HG03060 (cell line): ENCODE results near the gene CNKSR3.
"Not testable (repeated sequence)": the region's sequence is repeated elsewhere in the genome, so short reads cannot be mapped to it uniquely, and the experiment has no call there.

ENCODE experiments used
- ATAC-seq: cut with Tn5 transposase; IDR thresholded peaks from one replicate; pipeline ENCODE4 v1.9.1; 2021; ENCODE audit warnings: low read depth, moderate number of reproducible peaks; ENCODE audit not compliant: unreplicated experiment

Gene CNKSR3

DNA sequence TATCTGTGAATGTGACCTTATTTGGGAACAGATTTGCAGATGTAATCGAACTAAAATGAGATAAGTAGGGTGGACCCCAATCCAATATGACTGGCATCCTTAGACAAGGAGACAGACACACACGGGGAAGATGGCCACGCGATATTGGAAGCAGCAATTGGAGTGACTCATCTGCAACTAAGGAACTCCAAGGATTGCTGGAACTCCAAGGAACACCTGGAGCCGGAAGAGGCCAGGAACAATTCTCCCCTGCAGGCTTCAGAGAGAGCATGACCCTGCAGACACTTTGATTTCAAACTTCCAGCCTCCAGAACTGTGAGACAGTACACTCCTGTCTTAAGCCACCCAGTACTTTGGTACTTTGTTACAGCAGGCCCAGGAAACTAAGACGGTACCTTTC, 19.5 kb upstream of the CNKSR3 start:
- ATAC-seq, result no peak

DNA sequence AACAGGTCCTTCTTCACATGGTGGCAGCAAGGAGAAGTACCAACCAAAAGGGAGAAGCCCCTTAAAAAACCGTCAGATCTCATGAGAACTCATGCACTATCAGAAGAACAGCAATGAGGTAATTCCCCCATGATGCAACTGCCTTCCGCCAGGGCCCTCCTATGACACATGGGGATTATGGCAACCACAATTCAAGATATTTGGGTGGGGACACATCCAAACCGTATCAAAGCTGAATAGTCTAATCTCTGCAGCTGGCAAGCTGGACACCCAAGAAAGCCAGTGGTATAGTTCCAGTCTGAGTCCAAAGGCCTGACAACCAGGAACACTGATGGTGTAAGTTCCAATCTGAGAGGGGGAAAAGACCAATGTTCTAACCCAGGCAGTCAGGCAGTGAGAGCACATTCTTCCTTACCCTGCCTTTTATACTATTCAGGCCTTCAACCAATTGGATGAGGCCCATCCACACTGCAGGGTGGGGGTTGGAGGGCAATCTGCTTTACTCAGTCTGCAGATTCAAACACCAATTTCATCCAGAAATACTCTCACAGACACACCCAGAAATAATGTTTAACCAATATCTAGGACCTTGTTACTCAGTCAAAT, 17.9 kb upstream of the CNKSR3 start:
- no peak for ATAC-seq

- no peak for ATAC-seq
Measured at GRCh38 chr6:154526996-154527395, 16.5 kb upstream of the CNKSR3 start.

DNA sequence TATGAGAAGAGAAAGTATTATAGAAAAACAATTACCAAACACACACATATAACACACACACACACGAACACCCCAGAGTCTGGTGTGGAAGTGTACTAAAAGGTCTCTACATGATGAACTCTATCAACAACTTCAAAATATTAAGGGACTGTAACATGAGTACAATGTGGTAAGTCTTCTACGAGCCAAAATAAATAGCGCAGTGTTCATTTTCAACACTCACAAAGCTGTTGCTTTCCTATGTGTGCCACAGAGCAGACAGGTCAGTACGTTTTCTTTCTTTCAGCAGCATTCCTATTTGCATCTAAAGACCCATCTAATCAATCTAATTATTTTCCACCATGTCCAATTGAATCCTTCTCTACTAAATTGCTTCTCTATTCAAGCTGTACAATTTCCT, 12.1 kb upstream of the CNKSR3 start:
- no peak for ATAC-seq

DNA sequence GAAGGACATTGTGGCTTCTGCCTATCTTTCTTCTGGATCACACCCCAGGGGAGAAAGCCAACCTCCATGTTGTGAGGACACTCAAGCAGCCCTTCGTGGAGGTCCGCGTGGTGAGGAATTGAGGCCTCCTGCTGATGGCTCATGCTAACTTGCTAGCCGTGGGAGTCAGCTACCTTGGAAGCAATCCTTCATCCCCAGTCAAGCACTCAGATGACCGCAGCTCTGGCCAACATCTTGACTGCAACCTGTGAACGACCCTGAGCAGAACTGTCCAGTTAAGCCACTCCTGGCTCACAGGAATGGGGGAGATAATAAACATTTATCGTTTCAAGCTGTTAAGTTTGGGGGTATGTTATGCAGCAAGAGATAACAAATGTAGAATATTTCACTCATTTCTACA, 10.9 kb upstream of the CNKSR3 start:
- no peak for ATAC-seq

DNA sequence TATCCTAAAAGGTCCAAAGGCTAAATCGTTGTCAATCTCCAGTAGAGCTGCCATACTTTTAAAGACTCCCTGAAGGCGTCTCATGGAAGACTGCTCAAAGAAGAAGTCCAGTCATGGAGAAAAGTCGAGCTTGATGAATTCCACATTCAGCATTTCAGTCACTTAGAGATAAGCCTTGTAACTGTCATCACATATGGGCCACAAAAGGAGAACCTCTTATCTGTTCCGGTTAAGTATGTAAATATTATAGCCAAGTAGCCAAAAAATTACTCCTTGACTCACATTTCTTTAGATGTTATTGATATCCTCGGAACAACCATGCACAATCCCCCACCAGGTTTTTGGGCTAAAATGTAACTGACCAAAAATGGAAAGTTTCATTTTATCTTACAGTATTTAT, 9.8 kb upstream of the CNKSR3 start:
- no peak for ATAC-seq

DNA sequence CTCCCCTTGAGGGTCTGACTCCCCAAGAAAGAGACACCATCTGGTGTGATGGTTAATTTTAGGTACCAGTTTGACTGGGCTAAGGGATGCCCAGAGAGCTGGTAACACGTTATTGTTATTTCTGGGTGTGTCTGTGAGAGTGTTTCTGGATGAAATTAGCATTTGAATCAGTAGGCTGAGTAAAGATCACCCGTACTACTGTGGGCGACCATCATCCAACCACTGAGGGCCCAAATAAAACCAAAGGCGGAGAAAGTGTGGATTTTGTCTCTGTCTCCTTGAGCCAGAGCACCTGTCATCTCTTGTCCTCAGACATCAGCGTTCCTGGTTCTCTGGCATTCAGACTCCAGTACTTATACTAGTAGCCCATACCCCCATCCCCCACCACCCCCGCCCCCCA, 7.9 kb upstream of the CNKSR3 start:
- ATAC-seq, result no peak

DNA sequence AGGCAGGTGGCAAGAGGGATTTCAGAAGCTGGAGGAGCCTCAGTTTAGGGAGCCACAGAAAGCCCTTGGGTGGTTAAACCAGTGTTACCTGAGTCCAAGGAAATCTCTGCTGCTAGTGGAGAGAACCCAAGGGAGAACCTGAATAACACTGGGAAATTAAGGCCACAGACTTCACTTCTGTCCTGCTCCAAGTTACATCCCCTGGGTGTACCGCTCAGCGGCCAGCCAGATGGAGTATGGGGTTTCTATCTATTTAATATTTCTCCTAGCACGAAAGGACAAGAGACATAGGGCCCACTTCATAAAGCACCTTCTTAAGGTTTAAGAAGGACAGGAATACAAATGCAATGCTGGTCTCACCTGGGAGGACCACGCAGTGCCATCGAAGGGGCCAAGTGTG, 5.8 kb upstream of the CNKSR3 start:
- no peak for ATAC-seq

DNA sequence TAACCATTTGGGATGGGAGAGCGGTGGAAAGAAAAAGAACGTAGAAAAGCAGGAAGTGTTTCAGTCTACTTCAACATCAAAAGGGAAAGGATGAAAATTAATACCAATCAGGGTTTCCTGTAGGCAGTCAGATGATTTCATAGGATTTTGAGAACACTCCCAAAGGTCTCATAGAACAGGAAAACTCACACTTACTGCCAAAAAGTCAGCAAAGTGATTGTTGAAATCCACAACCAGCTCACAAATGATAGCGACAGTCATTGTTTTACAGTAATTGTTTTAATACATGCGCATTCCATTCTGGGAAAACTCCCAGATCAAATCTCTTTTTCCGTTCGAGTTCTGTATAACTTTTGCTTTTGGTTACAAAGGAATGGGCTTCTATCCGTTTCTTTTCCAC, 5.3 kb upstream of the CNKSR3 start:
- ATAC-seq, result no peak

DNA sequence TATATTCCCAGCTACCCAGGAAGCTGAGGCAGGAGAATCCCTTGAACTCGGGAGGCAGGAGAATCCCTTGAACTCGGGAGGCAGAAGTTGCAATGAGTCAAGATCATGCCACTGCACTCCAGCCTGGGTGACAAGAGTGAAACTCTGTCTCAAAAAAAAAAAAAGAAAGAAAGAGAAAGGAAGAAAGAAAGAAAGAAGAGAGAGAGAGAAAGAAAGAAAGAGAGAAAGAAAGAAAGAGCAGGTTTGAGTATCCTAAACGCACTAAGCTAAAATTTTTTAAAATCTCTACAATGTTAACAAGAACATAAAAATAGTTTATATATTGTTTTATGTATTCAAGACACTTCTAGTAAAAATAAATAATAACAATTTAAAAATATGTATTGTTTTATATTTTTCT, 4.6 kb upstream of the CNKSR3 start:
- not testable (repeated sequence) for ATAC-seq

- ATAC-seq, result no peak
Measured at GRCh38 chr6:154514481-154514880, 4.0 kb upstream of the CNKSR3 start.

GRCh38 chr6:154513601-154514320, 3.3 kb upstream of the CNKSR3 start:
- ATAC-seq, result no peak

GRCh38 chr6:154512201-154512600, 1.7 kb upstream of the CNKSR3 start:
- ATAC-seq, result no peak

- ATAC-seq, result no peak
Measured at GRCh38 chr6:154511791-154512190, 1.3 kb upstream of the CNKSR3 start.

DNA sequence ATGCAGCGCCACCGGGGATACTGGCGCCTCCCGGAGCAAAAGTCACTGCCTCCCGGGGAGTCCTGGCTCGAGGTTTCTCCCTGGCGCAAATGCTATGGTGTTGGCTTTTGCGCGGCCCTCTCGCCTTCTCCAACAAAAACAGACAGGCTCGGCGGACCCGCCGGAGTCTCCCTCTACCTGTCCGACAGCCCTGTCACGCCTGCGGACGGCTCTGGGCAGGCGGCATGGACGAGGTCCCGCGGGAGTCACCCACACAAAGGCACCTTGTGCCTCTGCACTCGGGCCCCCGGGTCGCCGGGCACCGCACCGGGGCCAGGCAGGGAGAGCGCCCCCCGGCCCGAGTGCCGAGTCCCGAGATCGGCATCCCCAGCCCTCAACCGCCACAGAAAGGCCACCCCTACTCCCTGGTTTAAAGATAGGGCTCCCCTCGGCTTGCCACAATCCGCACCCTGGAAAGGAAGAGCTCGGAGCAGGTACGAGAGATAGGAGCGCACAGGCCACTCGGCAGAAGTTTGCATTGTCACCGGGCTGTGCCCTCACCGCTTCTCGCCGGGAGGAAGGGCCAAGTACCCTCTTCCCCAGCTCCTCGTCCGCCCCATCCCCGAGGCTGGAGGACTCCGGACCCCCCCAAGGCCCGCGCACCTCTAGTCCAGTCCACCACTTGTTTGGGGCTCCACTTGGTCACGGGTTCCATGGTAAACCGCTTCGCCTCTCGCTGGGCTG, 903 bp downstream of the CNKSR3 start:
- peak; percentile 11 for ATAC-seq

GRCh38 chr6:154508573-154509375, 1.7 kb downstream of the CNKSR3 start:
- ATAC-seq, result no peak

GRCh38 chr6:154506991-154507898, 3.2 kb downstream of the CNKSR3 start:
- ATAC-seq, result no peak

DNA sequence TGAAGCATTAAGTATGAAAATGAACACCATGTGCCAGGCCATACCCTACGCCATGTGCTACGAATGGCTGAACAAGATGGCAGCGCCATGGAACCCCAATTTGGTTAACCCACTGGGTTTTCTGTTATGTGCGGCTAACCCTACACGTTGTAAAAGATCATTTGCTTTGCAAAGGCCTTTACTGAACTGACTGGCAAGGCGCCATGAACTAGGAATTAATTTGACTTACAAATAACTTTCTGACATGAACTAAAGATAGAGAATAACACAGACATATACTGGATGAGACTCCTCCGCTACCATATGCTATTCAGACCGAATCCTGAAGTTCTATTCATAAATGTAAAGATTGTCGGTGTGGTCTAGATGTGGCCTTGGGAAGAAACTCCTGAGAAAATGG, 3.9 kb downstream of the CNKSR3 start:
- no peak for ATAC-seq

GRCh38 chr6:154506108-154506507, 4.4 kb downstream of the CNKSR3 start:
- ATAC-seq, result no peak

DNA sequence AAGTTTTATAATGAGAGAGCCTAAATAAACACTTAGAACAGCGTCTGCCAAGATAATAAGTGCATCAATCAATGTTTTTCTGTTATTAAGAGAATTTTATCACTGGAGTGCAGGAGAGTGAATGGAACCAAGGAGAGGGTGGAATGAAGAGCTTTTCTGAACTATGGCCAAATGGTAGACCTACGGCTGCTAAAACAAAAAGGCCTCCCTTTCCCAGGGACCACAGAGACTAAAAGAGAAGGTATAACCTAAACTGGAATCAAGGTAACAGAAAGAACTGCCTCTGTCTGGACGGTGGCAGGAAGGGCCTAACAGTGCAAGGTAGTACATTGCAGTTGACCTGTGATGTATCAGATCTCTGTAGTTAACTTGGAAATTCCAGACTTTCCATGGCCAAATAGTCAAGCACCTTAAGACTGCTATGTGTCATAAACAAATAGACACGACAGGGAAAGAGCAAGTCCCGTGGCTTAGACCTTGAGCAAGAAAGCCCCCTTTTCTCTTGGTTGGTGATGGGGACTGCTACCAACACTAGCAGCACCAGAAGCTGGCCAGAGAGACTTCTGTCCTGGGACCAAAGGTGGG, 5.5 kb downstream of the CNKSR3 start:
- ATAC-seq, result no peak
